ENCODE data around the gene CCDC88B. TPM values are rescaled to one million over a fixed set of nuclear protein-coding genes. Genes with fewer than 3 reads are reported as not detected.

CCDC88B gene
- total RNA-seq, 4 donors from 2014 or later = 7.0 to 12.5 (median 8.2) TPM

DNA sequence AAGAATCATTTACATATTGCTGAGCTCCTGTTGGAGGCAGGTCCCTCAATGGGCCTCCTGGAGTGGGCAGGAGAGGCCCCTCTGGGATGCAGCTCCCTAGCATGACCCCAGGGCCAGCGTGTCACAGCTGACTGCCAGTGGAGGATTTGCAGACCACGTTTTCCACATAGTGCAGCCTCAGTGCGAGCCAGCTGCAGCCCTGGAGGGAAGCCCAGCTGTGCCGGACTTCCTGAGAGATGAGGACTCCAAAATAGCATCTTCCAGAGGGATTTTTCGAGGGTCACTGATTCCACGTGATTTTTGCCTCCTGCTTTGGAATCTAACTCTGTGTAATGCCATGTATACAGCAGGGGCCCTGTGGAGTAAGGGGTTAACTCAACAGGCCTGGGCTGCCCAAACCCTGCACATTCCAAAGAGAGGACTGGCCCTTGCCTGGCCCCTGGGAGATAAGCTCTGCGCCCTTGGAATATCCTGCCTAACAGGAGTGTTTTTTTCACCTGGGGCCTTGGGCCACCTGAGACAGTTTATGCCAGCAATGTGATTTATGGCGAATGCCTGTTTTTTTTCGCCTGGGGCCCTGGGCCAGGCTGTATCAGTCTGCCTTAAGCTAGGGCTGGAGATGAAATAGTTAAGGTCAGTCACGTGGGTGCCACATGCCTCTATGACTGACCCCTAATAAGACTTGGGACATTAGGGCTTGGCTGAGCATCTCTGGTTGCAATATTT is 66.4 kb downstream of the CCDC88B start:
- peaks cover 0 to 9% (median 0%) of the 10 kb centered on the region in 4 donors for H3K27me3 ChIP-seq
- H3K36me3 ChIP-seq = no peaks in the 10 kb centered on the region
- no peak for TF ChIP-seq POLR2A (IDR thresholded peaks at IDR 0.05; ENCODE audit: low read depth)
- no peak for TF ChIP-seq POLR2AphosphoS5 (IDR thresholded peaks at IDR 0.05)
- WGBS = 43% methylated on average over 2 of the region's 10 CpGs
- intact Hi-C loops (cut with DNase I) = no loop called here
- peaks cover 0 to 11% (median 8%) of the 10 kb centered on the region in 4 donors for H3K4me1 ChIP-seq
- no peak for DNase-seq (ENCODE audit: extremely low spot score)
- peak overlapping the region in 1 of 4 donors; percentile 14 for H3K27ac ChIP-seq (replicated peaks in 1 of 4)
- H3K4me3 ChIP-seq = no peak overlapping the region
- H3K9me3 ChIP-seq = peaks cover 0 to 4% (median 0%) of the 10 kb centered on the region in 4 donors

Small RNA genes within 50 kb of the gene (small RNA-seq; reads per million reads assigned to genes)
- gene MIR1237 = 0 to 0.17 (median 0) reads per million in 3 donors
- gene MIR7155 = 0.37 to 1.2 (median 0.67) reads per million in 3 donors
- 0 reads per million in 3 donors for gene RF00019

Other genes with a start within 250 kb of the CCDC88B start
- 10 to 100 TPM; 28.8 to 70.7 (median 33.7) TPM for gene MACROD1, start 174.1 kb upstream of the CCDC88B start, total RNA-seq
- 100 to 1,000 TPM in 3 of 4 donors, 10 to 100 TPM in 1; 82.2 to 116 (median 101) TPM for gene STIP1, start 154.0 kb upstream of the CCDC88B start, total RNA-seq
- gene FERMT3, start 133.5 kb upstream of the CCDC88B start, total RNA-seq = 10 to 100 TPM; 12.9 to 35.5 (median 15.5) TPM
- gene TRPT1, start 114.0 kb upstream of the CCDC88B start, total RNA-seq = 10 to 100 TPM; 42.3 to 90.5 (median 72.1) TPM
- 10 to 100 TPM; 37.8 to 58.7 (median 48.6) TPM for gene NUDT22, start 113.9 kb upstream of the CCDC88B start, total RNA-seq
- gene DNAJC4, start 109.7 kb upstream of the CCDC88B start, total RNA-seq = 10 to 100 TPM; 19.4 to 40.4 (median 25.3) TPM
- 100 to 1,000 TPM in 2 of 4 donors, 10 to 100 TPM in 2; 92.3 to 144 (median 108) TPM for gene VEGFB, start 105.6 kb upstream of the CCDC88B start, total RNA-seq
- 10 to 100 TPM; 49.0 to 87.8 (median 65.5) TPM for gene FKBP2, start 99.1 kb upstream of the CCDC88B start, total RNA-seq
- 10 to 100 TPM; 50.4 to 92.9 (median 79.8) TPM for gene PPP1R14B, start 93.3 kb upstream of the CCDC88B start, total RNA-seq
- gene PLCB3, start 88.7 kb upstream of the CCDC88B start, total RNA-seq = 10 to 100 TPM; 18.9 to 36.5 (median 25.3) TPM
- gene BAD, start 55.5 kb upstream of the CCDC88B start, total RNA-seq = 100 to 1,000 TPM in 3 of 4 donors, 10 to 100 TPM in 1; 99.3 to 138 (median 122) TPM
- gene GPR137, start 54.4 kb upstream of the CCDC88B start, total RNA-seq = 10 to 100 TPM; 20.9 to 36.1 (median 25.4) TPM
- gene KCNK4, start 48.9 kb upstream of the CCDC88B start, total RNA-seq = not detected
- under 1 TPM in 1 of 4 donors, not detected in 3; 0.80 TPM for gene CATSPERZ, start 39.8 kb upstream of the CCDC88B start, total RNA-seq
- gene ESRRA, start 34.7 kb upstream of the CCDC88B start, total RNA-seq = 10 to 100 TPM; 63.5 to 95.8 (median 76.1) TPM
- gene TRMT112, start 22.6 kb upstream of the CCDC88B start, total RNA-seq = 100 to 1,000 TPM; 202 to 281 (median 212) TPM
- gene PRDX5, start 22.1 kb upstream of the CCDC88B start, total RNA-seq = 100 to 1,000 TPM; 144 to 178 (median 155) TPM
- gene RPS6KA4, start 19.0 kb downstream of the CCDC88B start, total RNA-seq = 10 to 100 TPM; 19.1 to 36.1 (median 26.0) TPM
- gene SLC22A11, start 215.7 kb downstream of the CCDC88B start, total RNA-seq = not detected

Measured in esophagus muscularis mucosa (tissue), 4 donors.